Uterus (tissue), 4 donors: ENCODE data around the gene USHBP1. TPM values are rescaled to one million over a fixed set of nuclear protein-coding genes. Genes with fewer than 3 reads are reported as not detected.
A peak's percentile ranks its signal among the peaks of the same experiment; 100 is the strongest.

Experiments
- DNase-seq, 2 donors: peaks; one replicate each; pipeline ENCODE4 v3.0.0-alpha.2; 2019 to 2020
- H3K27ac ChIP-seq, 2 donors: fragments of 200-600 bp; sonication (generic); 1 replicate in 1 of 2; 2 replicates in 1 of 2; pipeline ENCODE4 v1.5.1; 2016 to 2018
- H3K27me3 ChIP-seq, 2 donors: fragments of 200-600 bp; sonication (generic); one replicate each; pipeline ENCODE4 v1.5.1; 2018 to 2019; ENCODE audit warnings: control low read depth in 1 of 2
- H3K36me3 ChIP-seq, 2 donors: fragments of 200-600 bp; sonication (generic); one replicate each; pipeline ENCODE4 v1.5.1; 2019; ENCODE audit warnings: control low read depth in 1 of 2
- H3K4me1 ChIP-seq, 2 donors: fragments of 200-600 bp; sonication (generic); one replicate each; pipeline ENCODE4 v1.5.1; 2018 to 2019; ENCODE audit warnings: control low read depth in 1 of 2
- H3K4me3 ChIP-seq, 2 donors: fragments of 200-600 bp; sonication (generic); 1 replicate in 1 of 2; 2 replicates in 1 of 2; pipeline ENCODE4 v1.5.1; 2018 to 2019; ENCODE audit warnings: mild to moderate bottlenecking in 1 of 2
- H3K9me3 ChIP-seq, 2 donors: fragments of 200-600 bp; sonication (generic); one replicate each; pipeline ENCODE4 v1.5.1; 2019; ENCODE audit warnings: control low read depth in 1 of 2
- POLR2A ChIP-seq, 2 donors: fragments of 450-650 bp; IDR thresholded peaks; one replicate each; pipeline ENCODE4 v1.6.1; 2016; ENCODE audit warnings: antibody characterized with exemption in 2 of 2, mild to moderate bottlenecking in 1 of 2, moderate library complexity in 1 of 2
- intact Hi-C: fragments of 100-400 bp; cut with DNase I; formaldehyde crosslinking; loops from one replicate; pipeline ENCODE4 v1.15.1; 2023; ENCODE audit warnings: low total_unique reads
- total RNA-seq, 4 donors: library from RNA; depleted of rRNA in 3 of 4; stranded (reverse); fragments of >200 nt in 3 of 4; gene quantifications; one replicate each; pipeline versions ENCODE4 v1.1.0 to v1.2.4, GENCODE V29; 2014 to 2023
- TF ChIP-seq, protein P1 (sequence below), 4 experiments: fragments of 200-600 bp in 2 of 4; fragments of 450-650 bp in 2 of 4; sonication (generic) in 2 of 4; IDR thresholded peaks; one replicate each; pipeline ENCODE4 v1.5.1; 2016 to 2019; ENCODE audit warnings: antibody characterized with exemption in 4 of 4, mild to moderate bottlenecking in 2 of 4, moderate library complexity in 1 of 4
- donor health status: DM: yes; HTN: yes; CAD: no.

USHBP1 gene
- total RNA-seq, 4 donors from 2014 or later = 3.5 to 23.8 (median 13.0) TPM

DNA sequence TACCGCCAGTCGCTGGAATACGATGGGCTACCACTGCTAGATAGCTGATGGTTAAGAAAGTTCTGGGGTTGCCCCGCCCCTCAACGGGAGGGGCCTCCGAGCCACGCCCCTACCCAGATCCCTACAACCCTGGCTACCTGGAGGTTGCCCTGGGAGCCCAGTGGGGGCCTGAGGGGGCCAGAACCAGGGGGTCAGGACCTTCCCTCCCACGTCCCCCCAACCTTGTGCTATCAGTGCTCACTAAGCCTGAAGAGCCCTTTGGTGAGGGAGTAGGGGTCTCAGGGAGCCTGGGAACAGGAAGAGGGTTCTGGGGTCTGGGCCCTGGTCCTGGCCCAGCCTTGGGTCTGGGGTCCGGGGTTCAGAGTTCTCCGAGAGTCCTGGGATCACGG is 29.6 kb downstream of the USHBP1 start:
- DNase-seq = peak; percentile 64 to 70
- no peaks in the 10 kb centered on the region for H3K9me3 ChIP-seq
- intact Hi-C loops = no loop called here
- no peaks in the 10 kb centered on the region for H3K36me3 ChIP-seq
- TF ChIP-seq, protein P1, sequence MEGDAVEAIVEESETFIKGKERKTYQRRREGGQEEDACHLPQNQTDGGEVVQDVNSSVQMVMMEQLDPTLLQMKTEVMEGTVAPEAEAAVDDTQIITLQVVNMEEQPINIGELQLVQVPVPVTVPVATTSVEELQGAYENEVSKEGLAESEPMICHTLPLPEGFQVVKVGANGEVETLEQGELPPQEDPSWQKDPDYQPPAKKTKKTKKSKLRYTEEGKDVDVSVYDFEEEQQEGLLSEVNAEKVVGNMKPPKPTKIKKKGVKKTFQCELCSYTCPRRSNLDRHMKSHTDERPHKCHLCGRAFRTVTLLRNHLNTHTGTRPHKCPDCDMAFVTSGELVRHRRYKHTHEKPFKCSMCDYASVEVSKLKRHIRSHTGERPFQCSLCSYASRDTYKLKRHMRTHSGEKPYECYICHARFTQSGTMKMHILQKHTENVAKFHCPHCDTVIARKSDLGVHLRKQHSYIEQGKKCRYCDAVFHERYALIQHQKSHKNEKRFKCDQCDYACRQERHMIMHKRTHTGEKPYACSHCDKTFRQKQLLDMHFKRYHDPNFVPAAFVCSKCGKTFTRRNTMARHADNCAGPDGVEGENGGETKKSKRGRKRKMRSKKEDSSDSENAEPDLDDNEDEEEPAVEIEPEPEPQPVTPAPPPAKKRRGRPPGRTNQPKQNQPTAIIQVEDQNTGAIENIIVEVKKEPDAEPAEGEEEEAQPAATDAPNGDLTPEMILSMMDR (IDR thresholded peaks at IDR 0.05) = no peak
- TF ChIP-seq POLR2A (IDR thresholded peaks at IDR 0.05) = peak in 1 of 2 donors; percentile 6
- H3K4me3 ChIP-seq = peak overlapping the region; percentile 6 to 44
- H3K27me3 ChIP-seq = no peaks in the 10 kb centered on the region
- H3K27ac ChIP-seq = peak overlapping the region; percentile 51 to 81
- H3K4me1 ChIP-seq = peaks cover 5 to 13% of the 10 kb centered on the region in 2 donors

DNA sequence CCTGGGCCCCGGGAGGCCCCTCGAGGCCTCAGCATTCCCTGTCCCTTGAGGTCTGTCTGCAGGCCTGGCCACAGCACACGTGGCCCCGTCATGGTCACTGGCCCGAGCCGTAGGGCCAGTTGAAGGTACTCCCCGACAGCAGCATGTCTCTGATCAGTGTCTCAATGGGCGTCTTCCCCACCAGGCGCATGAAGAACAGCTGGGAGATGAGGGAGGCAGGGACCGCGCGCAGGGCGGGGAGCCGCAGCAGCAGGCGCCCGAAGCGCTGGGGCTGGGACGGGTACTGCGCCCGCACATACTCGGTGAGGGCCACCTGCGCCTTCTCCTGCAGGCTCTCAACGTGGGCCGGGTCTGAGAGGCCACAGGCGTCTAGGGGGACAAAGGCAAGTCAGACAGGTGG is 32.3 kb downstream of the USHBP1 start:
- H3K9me3 ChIP-seq = no peaks in the 10 kb centered on the region
- H3K27ac ChIP-seq = no peak overlapping the region
- peaks cover 5 to 13% of the 10 kb centered on the region in 2 donors for H3K4me1 ChIP-seq
- H3K36me3 ChIP-seq = no peaks in the 10 kb centered on the region
- TF ChIP-seq POLR2A (IDR thresholded peaks at IDR 0.05) = no peak
- TF ChIP-seq, protein P1 (IDR thresholded peaks at IDR 0.05) = no peak
- intact Hi-C loops = no loop called here
- no peak overlapping the region for H3K4me3 ChIP-seq
- no peak for DNase-seq
- H3K27me3 ChIP-seq = no peaks in the 10 kb centered on the region

DNA sequence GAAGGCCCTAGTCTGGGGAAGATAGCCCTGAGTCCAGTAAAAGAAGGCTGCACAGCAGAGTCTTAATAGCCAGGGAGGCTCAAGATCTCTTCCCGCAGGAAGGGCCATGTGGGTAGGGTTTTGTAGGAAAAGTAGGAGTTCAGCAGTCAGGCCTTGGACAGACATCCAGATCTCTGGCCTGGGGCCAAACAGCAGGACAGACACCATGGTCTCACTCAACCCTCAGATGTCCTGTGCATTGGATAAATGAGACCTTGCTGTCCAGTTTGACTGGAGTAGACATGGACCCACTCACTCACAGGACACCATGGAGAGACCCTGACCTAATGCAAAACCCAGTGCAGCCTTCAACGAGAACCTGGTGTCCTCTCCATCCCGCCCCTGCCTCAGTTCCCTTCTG is 34.7 kb downstream of the USHBP1 start:
- Histone ChIP-seq H3K27ac (no peak overlapping the region), H3K4me3 (no peak overlapping the region), H3K36me3 (no peaks in the 10 kb centered on the region), H3K27me3 (no peaks in the 10 kb centered on the region), H3K9me3 (no peaks in the 10 kb centered on the region), H3K4me1 (peaks cover 0 to 11% of the 10 kb centered on the region in 2 donors)
- no peak for DNase-seq
- intact Hi-C loops = no loop called here
- no peak for TF ChIP-seq POLR2A (IDR thresholded peaks at IDR 0.05)
- TF ChIP-seq, protein P1 (IDR thresholded peaks at IDR 0.05) = no peak

DNA sequence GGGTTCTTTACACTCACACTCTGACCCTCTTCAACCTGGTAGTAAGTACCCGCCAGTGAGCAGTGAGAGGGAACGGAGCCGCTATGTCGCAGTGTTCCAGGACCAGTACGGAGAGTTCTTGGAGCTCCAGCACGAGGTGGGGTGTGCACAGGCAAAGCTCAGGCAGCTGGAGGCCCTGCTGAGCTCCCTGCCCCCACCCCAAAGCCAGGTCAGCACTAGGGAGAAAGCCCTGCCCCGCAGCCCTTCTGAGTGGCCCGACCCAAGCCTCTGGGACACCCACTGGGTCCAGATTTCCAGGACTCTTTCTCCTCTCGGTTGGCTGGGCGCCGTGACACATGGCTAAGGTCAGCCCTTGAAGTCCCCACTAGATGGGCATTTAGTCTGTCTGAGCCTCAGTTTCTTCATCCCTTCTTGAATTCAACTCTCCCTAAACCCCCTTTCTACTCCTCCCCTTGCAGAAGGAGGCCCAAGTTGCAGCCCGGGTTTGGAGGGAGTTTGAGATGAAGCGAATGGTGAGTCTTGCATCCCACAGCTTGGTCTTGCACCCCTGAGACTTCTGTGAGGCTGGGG is 36.7 kb downstream of the USHBP1 start:
- TF ChIP-seq, protein P1 (IDR thresholded peaks at IDR 0.05) = no peak
- no peak for TF ChIP-seq POLR2A (IDR thresholded peaks at IDR 0.05)
- Histone ChIP-seq H3K4me1 (peaks cover 0 to 4% of the 10 kb centered on the region in 2 donors), H3K36me3 (no peaks in the 10 kb centered on the region), H3K27me3 (no peaks in the 10 kb centered on the region), H3K4me3 (no peak overlapping the region), H3K9me3 (no peaks in the 10 kb centered on the region), H3K27ac (peak overlapping the region in 1 of 2 donors; percentile 92)
- no peak for DNase-seq
- intact Hi-C loops = no loop called here

DNA sequence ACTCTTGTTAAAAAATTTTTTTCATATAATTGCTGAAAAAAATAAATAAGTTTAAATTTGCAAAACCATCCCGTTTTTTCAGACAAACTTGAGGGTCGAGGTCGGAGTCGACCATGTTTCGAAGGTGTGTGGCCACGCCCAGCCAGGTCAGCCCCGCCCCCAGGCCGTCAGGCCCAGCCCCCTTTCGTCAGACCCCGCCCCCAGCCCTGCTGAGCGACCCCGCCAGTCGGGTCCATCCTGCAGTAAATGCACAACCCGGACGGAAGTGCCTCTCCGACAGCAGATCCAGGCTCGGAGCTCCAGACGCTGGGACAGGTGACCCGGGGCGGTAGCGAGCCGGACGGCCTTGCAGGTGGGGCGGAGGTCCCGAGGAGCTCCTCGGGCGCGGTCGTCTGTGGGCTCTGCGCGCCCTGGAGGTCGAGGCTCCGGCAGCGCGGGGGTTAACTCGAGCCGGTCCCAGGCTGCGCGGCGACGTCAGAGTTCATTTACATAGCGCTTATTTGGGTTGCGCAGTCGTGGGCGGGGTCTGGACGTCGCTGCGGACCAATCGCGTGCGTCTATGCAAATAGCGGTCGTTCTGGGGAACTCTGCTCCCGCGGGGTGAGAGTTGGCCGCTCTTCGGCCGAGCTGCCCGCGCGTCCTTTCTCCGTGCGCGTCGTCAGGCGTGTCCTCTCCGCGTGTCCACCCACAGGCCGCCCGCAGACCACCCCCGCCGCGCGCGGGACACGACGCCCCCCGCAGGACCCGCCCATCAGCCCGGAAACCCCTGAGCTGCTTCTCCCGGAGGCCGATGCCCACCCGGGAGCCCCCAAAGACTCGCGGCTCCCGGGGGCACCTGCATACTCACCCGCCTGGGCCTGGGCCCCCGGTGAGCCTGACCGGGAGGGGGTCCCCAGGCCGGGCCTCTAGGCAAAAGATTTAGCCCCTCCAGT is 38.3 kb downstream of the USHBP1 start, which contains the start of gene OCEL1:
TSS of gene OCEL1 (plus strand) at position 225 of the 932 bp plus-strand sequence. CDS start at position 247, 22 bp downstream.
- no peaks in the 10 kb centered on the region for H3K27me3 ChIP-seq
- intact Hi-C loops = no loop called here
- DNase-seq = peak; percentile 98 to 99
- H3K4me1 ChIP-seq = peaks cover 0 to 4% of the 10 kb centered on the region in 2 donors
- TF ChIP-seq POLR2A (IDR thresholded peaks at IDR 0.05) = peak; percentile 70 to 93
- TF ChIP-seq, protein P1 (IDR thresholded peaks at IDR 0.05) = peak in 2 of 4 experiments; percentile 21 to 23
- peak within 1 kb of the TSS; percentile 81 to 92 for H3K27ac ChIP-seq
- H3K36me3 ChIP-seq = no peaks in the 10 kb centered on the region
- H3K9me3 ChIP-seq = no peaks in the 10 kb centered on the region
- H3K4me3 ChIP-seq = peak within 1 kb of the TSS; percentile 59 to 69
